Testis (tissue), 3 donors: Measurements from ENCODE around the gene CES2. TPM values are rescaled to one million over a fixed set of nuclear protein-coding genes. Genes with fewer than 3 reads are reported as not detected.
A peak's percentile ranks its signal among the peaks of the same experiment; 100 is the strongest.

Source experiments
- DNase-seq: peaks from one replicate; pipeline ENCODE4 v3.0.0-alpha.2; 2019
- H3K27ac ChIP-seq, 2 donors: fragments of 200-600 bp; sonication (generic); one replicate each; pipeline ENCODE4 v1.5.1; 2019
- H3K27me3 ChIP-seq: fragments of 200-600 bp; sonication (generic); one replicate; pipeline ENCODE4 v1.5.1; 2019
- H3K36me3 ChIP-seq: fragments of 200-600 bp; sonication (generic); one replicate; pipeline ENCODE4 v1.5.1; 2017; ENCODE audit warnings: low read depth; ENCODE audit errors: missing control alignments
- H3K4me1 ChIP-seq: fragments of 200-600 bp; sonication (generic); one replicate; pipeline ENCODE4 v1.5.1; 2019
- H3K4me3 ChIP-seq, 2 donors: fragments of 200-600 bp; sonication (generic); one replicate each; pipeline ENCODE4 v1.5.1; 2017 to 2019
- H3K9me3 ChIP-seq: fragments of 200-600 bp; sonication (generic); one replicate; pipeline ENCODE4 v1.5.1; 2017
- CTCF ChIP-seq, 3 experiments: fragments of 450-650 bp in 2 of 3; fragments of 200-600 bp in 1 of 3; sonication (generic) in 1 of 3; IDR thresholded peaks; one replicate each; pipeline ENCODE4 v1.5.1; 2016 to 2019; ENCODE audit warnings: antibody characterized with exemption in 3 of 3, mild to moderate bottlenecking in 2 of 3, moderate library complexity in 1 of 3
- POLR2A ChIP-seq: fragments of 450-650 bp; IDR thresholded peaks from one replicate; pipeline ENCODE4 v1.6.1; 2017; ENCODE audit warnings: antibody characterized with exemption, mild to moderate bottlenecking, moderate library complexity
- WGBS, 2 donors: methylation state at CpG; one replicate each; pipeline ENCODE4 v1.1.5; 2018; 5-methylcytosine and 5-hydroxymethylcytosine counted together
- intact Hi-C: fragments of 100-400 bp; cut with DNase I; formaldehyde crosslinking; loops from one replicate; pipeline ENCODE4 v1.15.1; 2023; ENCODE audit warnings: low total_unique reads
- polyA plus RNA-seq: library from polyadenylated mRNA; stranded (reverse); fragments of 350-450 nt; fragmentation: Illumina TruSeq; extraction: RNeasy Lipid Tissue Mini Kit (QIAGEN cat#74804); gene quantifications from one replicate; pipeline ENCODE4 v1.2.3, GENCODE V29; 2014; ENCODE audit warnings: low read depth, low replicate concordance; ENCODE audit not compliant: insufficient read depth
- total RNA-seq, 2 donors: library from RNA; depleted of rRNA; stranded (reverse); fragments of >200 nt; gene quantifications; one replicate each; pipeline ENCODE4 v1.2.3, GENCODE V29; 2016

Gene CES2
- total and polyA plus RNA-seq, 3 donors from 2014 or later: 34.4 to 51.9 (median 49.1) TPM

- WGBS, 2 donors: 88 to 89% methylated on average over 7 to 13 of the region's 13 CpGs
- Histone ChIP-seq H3K27me3 (no peaks in the 10 kb centered on the region), H3K4me3 (no peak overlapping the region), H3K9me3 (no peaks in the 10 kb centered on the region), H3K4me1 (peaks cover 62% of the 10 kb centered on the region), H3K27ac (peak overlapping the region; percentile 80 to 83), H3K36me3 (no peaks in the 10 kb centered on the region)
- TF ChIP-seq POLR2A: no peak
- TF ChIP-seq CTCF (IDR thresholded peaks at IDR 0.05): no peak
- no peak for DNase-seq
- intact Hi-C loops: no loop called here
Observed at GRCh38 chr16:66904428-66904845, 30.9 kb upstream of the CES2 start.

- intact Hi-C loops: no loop called here
- no peak overlapping the region for H3K4me3 ChIP-seq
- peaks cover 56% of the 10 kb centered on the region for H3K4me1 ChIP-seq
Observed at GRCh38 chr16:66904846-66905632, 30.3 kb upstream of the CES2 start.

GRCh38 chr16:66905633-66906539 lies 29.4 kb upstream of the CES2 start:
- Histone ChIP-seq H3K27me3 (no peaks in the 10 kb centered on the region), H3K4me1 (peaks cover 48% of the 10 kb centered on the region), H3K9me3 (no peaks in the 10 kb centered on the region), H3K27ac (peak overlapping the region; percentile 25 to 80), H3K36me3 (no peaks in the 10 kb centered on the region), H3K4me3 (no peak overlapping the region)
- 67 to 70% methylated on average over 10 to 11 of the region's 11 CpGs for WGBS, 2 donors
- DNase-seq: peak; percentile 87
- intact Hi-C loops: no loop called here
- TF ChIP-seq POLR2A (no peak), CTCF (IDR thresholded peaks at IDR 0.05) (no peak)

More at GRCh38 chr16:66904846-66905632, 30.3 kb upstream of the CES2 start:
- peak overlapping the region; percentile 80 to 83 for H3K27ac ChIP-seq
- DNase-seq: no peak
- no peaks in the 10 kb centered on the region for H3K27me3 ChIP-seq
- 53 to 76% methylated on average over 6 to 16 of the region's 16 CpGs for WGBS, 2 donors
- H3K9me3 ChIP-seq: no peaks in the 10 kb centered on the region
- TF ChIP-seq CTCF (IDR thresholded peaks at IDR 0.05) (no peak), POLR2A (no peak)
- H3K36me3 ChIP-seq: no peaks in the 10 kb centered on the region

- intact Hi-C loops: no loop called here
- Histone ChIP-seq H3K27ac (peak overlapping the region in 1 of 2 donors; percentile 25), H3K9me3 (no peaks in the 10 kb centered on the region), H3K4me3 (no peak overlapping the region), H3K27me3 (no peaks in the 10 kb centered on the region), H3K4me1 (peaks cover 40% of the 10 kb centered on the region), H3K36me3 (no peaks in the 10 kb centered on the region)
- TF ChIP-seq CTCF (IDR thresholded peaks at IDR 0.05) (no peak), POLR2A (no peak)
- WGBS, 2 donors: 69 to 76% methylated on average over 2 to 7 of the region's 7 CpGs
- no peak for DNase-seq
Observed at GRCh38 chr16:66906916-66907836, 28.1 kb upstream of the CES2 start.
